ENCODE results near the gene SC5D. TPM values are rescaled to one million over a fixed set of nuclear protein-coding genes. Genes with fewer than 3 reads are reported as not detected.

Gene SC5D
- total RNA-seq, 4 donors from 2014 or later, result 23.1 to 49.6 (median 36.0) TPM

DNA sequence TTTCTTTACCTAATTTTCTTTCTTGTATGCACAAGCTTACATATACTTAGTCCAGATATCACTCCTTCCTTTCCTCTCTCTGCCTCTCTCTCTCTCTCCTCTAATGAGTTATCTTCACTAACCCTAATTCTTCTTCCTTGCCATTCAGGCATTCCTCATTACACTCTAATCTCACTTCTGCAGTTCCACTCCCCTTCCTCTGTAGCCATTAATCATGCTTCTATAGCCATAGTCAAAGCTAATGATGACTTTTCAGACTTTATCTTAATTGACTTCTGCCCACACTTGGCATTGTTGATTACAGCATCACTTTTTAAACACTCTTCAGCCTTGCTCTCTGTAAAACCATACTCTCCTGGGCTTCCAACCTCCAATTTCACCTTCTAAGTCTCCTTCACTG lies 35.3 kb upstream of the SC5D start:
- TF ChIP-seq, protein P1, sequence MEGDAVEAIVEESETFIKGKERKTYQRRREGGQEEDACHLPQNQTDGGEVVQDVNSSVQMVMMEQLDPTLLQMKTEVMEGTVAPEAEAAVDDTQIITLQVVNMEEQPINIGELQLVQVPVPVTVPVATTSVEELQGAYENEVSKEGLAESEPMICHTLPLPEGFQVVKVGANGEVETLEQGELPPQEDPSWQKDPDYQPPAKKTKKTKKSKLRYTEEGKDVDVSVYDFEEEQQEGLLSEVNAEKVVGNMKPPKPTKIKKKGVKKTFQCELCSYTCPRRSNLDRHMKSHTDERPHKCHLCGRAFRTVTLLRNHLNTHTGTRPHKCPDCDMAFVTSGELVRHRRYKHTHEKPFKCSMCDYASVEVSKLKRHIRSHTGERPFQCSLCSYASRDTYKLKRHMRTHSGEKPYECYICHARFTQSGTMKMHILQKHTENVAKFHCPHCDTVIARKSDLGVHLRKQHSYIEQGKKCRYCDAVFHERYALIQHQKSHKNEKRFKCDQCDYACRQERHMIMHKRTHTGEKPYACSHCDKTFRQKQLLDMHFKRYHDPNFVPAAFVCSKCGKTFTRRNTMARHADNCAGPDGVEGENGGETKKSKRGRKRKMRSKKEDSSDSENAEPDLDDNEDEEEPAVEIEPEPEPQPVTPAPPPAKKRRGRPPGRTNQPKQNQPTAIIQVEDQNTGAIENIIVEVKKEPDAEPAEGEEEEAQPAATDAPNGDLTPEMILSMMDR (IDR thresholded peaks at IDR 0.05), result no peak
- TF ChIP-seq EP300 (IDR thresholded peaks at IDR 0.05), result no peak
- TF ChIP-seq POLR2A (IDR thresholded peaks at IDR 0.05), result no peak
- H3K4me1 ChIP-seq, result no peaks in the 10 kb centered on the region
- H3K4me3 ChIP-seq, result no peak overlapping the region
- H3K27me3 ChIP-seq, result no peaks in the 10 kb centered on the region
- H3K9me3 ChIP-seq, result peaks cover 0 to 2% (median 0%) of the 10 kb centered on the region in 4 donors
- no peaks in the 10 kb centered on the region for H3K36me3 ChIP-seq
- H3K27ac ChIP-seq, result no peak overlapping the region
- no peak for DNase-seq (ENCODE audit: low spot score in 2 of 2)

DNA sequence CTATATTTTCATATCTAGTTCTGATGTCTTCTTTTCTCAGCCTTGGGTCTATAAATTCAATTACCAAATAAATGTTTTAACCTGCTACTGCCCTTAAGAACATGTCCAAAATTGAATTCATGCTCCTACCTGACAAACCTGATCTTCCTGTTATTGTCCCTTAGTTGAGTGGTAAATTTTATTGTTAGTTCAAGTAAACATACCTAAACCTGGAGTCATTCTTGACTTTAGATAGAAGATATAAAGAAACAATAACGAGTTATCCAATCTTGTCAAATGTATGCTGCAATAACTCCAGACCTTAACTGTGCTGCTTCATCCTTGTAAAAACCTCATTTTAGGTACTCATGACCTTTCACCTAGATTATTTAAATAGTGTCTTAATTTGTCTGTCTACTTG lies 34.6 kb upstream of the SC5D start:
- TF ChIP-seq EP300 (IDR thresholded peaks at IDR 0.05) (no peak), POLR2A (IDR thresholded peaks at IDR 0.05) (no peak)
- TF ChIP-seq, protein P1 (IDR thresholded peaks at IDR 0.05), result no peak
- Histone ChIP-seq H3K4me3 (no peak overlapping the region), H3K36me3 (no peaks in the 10 kb centered on the region), H3K27me3 (no peaks in the 10 kb centered on the region), H3K27ac (no peak overlapping the region), H3K9me3 (peaks cover 0 to 9% (median 0%) of the 10 kb centered on the region in 4 donors), H3K4me1 (no peaks in the 10 kb centered on the region)
- 88 to 91% methylated on average over 1 of the region's 1 CpG for WGBS, 2 donors
- no peak for DNase-seq (ENCODE audit: low spot score in 2 of 2)

DNA sequence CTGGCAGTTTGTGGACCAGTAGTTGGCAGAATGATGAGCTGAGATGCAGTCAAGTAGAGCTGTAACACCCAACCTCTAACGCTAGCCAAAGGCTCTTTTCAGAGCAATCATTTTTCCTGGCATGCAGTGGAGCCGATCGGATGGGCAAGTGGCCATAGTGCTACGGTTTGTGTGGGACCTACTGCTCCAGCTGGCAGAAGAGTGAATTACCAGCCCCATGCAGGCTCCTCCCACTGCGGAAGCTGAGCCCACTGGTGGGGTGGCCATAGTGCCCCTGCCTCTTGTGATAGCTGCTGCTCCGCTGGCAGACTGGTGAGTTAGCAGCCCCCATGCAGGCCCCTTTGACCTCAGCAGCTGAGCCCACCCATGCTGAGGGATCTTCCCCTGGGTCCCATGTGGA lies 27.0 kb upstream of the SC5D start:
- peaks cover 0 to 7% (median 0%) of the 10 kb centered on the region in 4 donors for H3K4me1 ChIP-seq
- H3K4me3 ChIP-seq, result no peak overlapping the region
- H3K36me3 ChIP-seq, result no peaks in the 10 kb centered on the region
- peaks cover 0 to 19% (median 0%) of the 10 kb centered on the region in 4 donors for H3K9me3 ChIP-seq
- TF ChIP-seq POLR2A (IDR thresholded peaks at IDR 0.05) (no peak), EP300 (IDR thresholded peaks at IDR 0.05) (no peak)
- TF ChIP-seq, protein P1 (IDR thresholded peaks at IDR 0.05), result no peak
- WGBS, 2 donors, result 63 to 75% methylated on average over 3 to 6 of the region's 6 CpGs
- peaks cover 0 to 23% of the 10 kb centered on the region in 2 donors for H3K27me3 ChIP-seq
- no peak overlapping the region for H3K27ac ChIP-seq
- no peak for DNase-seq (ENCODE audit: low spot score in 2 of 2)

DNA sequence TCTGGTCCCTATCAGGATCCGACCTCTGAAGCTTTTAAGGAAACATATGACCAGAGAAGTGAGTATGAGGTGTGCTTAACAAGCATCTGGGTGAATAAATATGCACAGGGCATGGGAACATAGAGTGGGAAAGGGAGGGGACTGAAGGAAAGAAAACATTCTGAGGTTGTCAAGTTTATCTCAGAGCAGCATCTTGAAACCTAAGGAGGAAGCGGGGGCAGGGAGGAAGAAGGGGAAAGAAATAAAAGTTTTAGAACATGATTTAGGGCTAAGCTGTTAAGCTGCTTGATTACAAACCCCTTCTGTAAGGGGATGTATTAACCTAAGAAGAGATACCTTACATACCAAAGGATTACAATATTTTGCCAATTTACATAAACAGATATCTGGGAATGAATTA lies 24.0 kb upstream of the SC5D start:
- peaks cover 0 to 24% of the 10 kb centered on the region in 2 donors for H3K27me3 ChIP-seq
- H3K36me3 ChIP-seq, result no peaks in the 10 kb centered on the region
- H3K4me1 ChIP-seq, result peaks cover 0 to 9% (median 0%) of the 10 kb centered on the region in 4 donors
- H3K27ac ChIP-seq, result no peak overlapping the region
- DNase-seq (ENCODE audit: low spot score in 2 of 2), result no peak
- 36 to 42% methylated on average over 2 of the region's 2 CpGs for WGBS, 2 donors
- TF ChIP-seq POLR2A (IDR thresholded peaks at IDR 0.05) (no peak), EP300 (IDR thresholded peaks at IDR 0.05) (no peak)
- TF ChIP-seq, protein P1 (IDR thresholded peaks at IDR 0.05), result no peak
- peaks cover 0 to 5% (median 0%) of the 10 kb centered on the region in 4 donors for H3K9me3 ChIP-seq
- H3K4me3 ChIP-seq, result no peak overlapping the region

DNA sequence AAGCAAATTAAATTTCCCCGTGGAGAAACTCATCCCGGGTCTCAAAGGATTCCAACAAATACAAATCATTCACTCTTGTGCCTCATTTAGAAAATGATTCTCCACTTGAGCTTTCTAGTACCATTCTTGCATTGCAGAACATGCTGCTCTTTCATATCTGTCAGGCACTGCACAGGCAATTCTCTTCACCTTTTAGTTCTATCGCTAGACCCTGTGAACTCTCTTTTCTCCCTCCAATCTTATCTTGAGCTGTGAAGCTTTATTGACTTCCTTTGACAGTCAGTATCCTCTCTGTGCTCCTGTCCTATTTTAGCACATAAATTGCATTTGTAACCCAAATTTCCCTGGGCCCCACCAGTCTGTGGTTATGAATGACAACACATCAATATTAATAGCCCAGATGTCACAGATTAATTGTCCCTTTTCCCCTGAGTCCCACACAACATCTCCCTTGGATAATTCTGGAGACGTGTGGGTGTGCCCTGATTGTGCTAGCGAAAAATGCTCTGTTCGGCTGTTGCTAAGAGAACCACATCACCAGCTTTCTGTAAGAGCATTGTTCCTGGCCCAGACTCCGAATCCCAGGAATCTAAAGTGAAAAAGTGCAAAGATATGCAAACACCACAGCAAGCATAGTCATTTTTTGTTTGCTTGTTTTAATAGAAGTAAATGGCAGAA lies 22.4 kb upstream of the SC5D start:
- Histone ChIP-seq H3K9me3 (no peaks in the 10 kb centered on the region), H3K27me3 (peaks cover 0 to 24% of the 10 kb centered on the region in 2 donors), H3K27ac (no peak overlapping the region), H3K36me3 (no peaks in the 10 kb centered on the region), H3K4me1 (peaks cover 0 to 9% (median 0%) of the 10 kb centered on the region in 4 donors), H3K4me3 (no peak overlapping the region)
- TF ChIP-seq EP300 (IDR thresholded peaks at IDR 0.05) (no peak), POLR2A (IDR thresholded peaks at IDR 0.05) (no peak)
- TF ChIP-seq, protein P1 (IDR thresholded peaks at IDR 0.05), result no peak
- 19 to 25% methylated on average over 7 of the region's 7 CpGs for WGBS, 2 donors
- DNase-seq (ENCODE audit: low spot score in 2 of 2), result no peak
